GM12878 (cell line): ENCODE results near the gene ANKRD42. TPM values are rescaled to one million over a fixed set of nuclear protein-coding genes. Genes with fewer than 3 reads are reported as not detected.

ENCODE experiments used
- BCL11A ChIP-seq: IDR thresholded peaks from 2 replicates; pipeline ENCODE4 v1.6.1; 2011; ENCODE audit warnings: low read depth, low read length
- BCL3 ChIP-seq: IDR thresholded peaks from 2 replicates; pipeline ENCODE4 v1.6.1; 2011; ENCODE audit warnings: borderline replicate concordance, low read depth, mild to moderate bottlenecking, moderate library complexity, low read length; ENCODE audit not compliant: insufficient read depth, poor library complexity, severe bottlenecking
- DPF2 ChIP-seq: fragments of 450-650 bp; IDR thresholded peaks from 2 replicates; pipeline ENCODE4 v1.6.1; 2017; ENCODE audit warnings: mild to moderate bottlenecking
- E2F4 ChIP-seq: IDR thresholded peaks from 2 replicates; pipeline ENCODE4 v1.6.1; 2012; ENCODE audit warnings: low read depth, low read length, improper control_type of control experiment
- EP300 ChIP-seq, 2 experiments: fragments of 150-350 bp in 1 of 2; IDR thresholded peaks; 2 replicates each; pipeline ENCODE4 v1.6.1; 2011 to 2012; ENCODE audit warnings: low read depth in 2 of 2, low read length in 2 of 2, borderline replicate concordance in 1 of 2, improper control_type of control experiment in 1 of 2, inconsistent platforms in 1 of 2; ENCODE audit not compliant: control insufficient read depth in 1 of 2
- HCFC1 ChIP-seq: fragments of 150-350 bp; IDR thresholded peaks from 2 replicates; pipeline ENCODE4 v1.6.1; 2014; ENCODE audit warnings: low read length
- IRF5 ChIP-seq: fragments of 450-650 bp; IDR thresholded peaks from 2 replicates; pipeline ENCODE4 v1.6.1; 2017; ENCODE audit warnings: borderline replicate concordance
- MEF2B ChIP-seq: fragments of 450-650 bp; IDR thresholded peaks from 2 replicates; pipeline ENCODE4 v1.6.1; 2018; ENCODE audit warnings: mild to moderate bottlenecking, moderate library complexity; ENCODE audit not compliant: partially characterized antibody, poor library complexity, severe bottlenecking
- MYB ChIP-seq: fragments of 150-350 bp; IDR thresholded peaks from 2 replicates; pipeline ENCODE4 v1.6.1; 2014; ENCODE audit warnings: mild to moderate bottlenecking, low read depth, low read length, borderline replicate concordance
- NBN ChIP-seq: fragments of 450-650 bp; IDR thresholded peaks from 2 replicates; pipeline ENCODE4 v1.6.1; 2016
- NR2C1 ChIP-seq: fragments of 450-650 bp; IDR thresholded peaks from 2 replicates; pipeline ENCODE4 v1.6.1; 2017; ENCODE audit warnings: antibody characterized with exemption, mild to moderate bottlenecking, moderate library complexity
- PAX5 ChIP-seq: IDR thresholded peaks from 2 replicates; pipeline ENCODE4 v1.6.1; 2011; ENCODE audit warnings: low read depth, low read length, borderline replicate concordance
- SIN3A ChIP-seq: IDR thresholded peaks from 2 replicates; pipeline ENCODE4 v1.6.1; 2012; ENCODE audit warnings: low read depth, low read length, improper control_type of control experiment
- SMC3 ChIP-seq: IDR thresholded peaks from 2 replicates; pipeline ENCODE4 v1.6.1; 2011; ENCODE audit warnings: low read length, improper control_type of control experiment, borderline replicate concordance
- SP1 ChIP-seq: IDR thresholded peaks from one replicate; pipeline ENCODE4 v1.6.1; 2011; ENCODE audit warnings: low read depth, low read length
- SPI1 ChIP-seq: IDR thresholded peaks from 2 replicates; pipeline ENCODE4 v1.6.1; 2011; ENCODE audit warnings: low read depth, mild to moderate bottlenecking, low read length, moderate library complexity, borderline replicate concordance; ENCODE audit not compliant: insufficient read depth
- SUPT20H ChIP-seq: IDR thresholded peaks from 2 replicates; pipeline ENCODE4 v1.6.1; 2011; ENCODE audit warnings: low read depth, mild to moderate bottlenecking, low read length, moderate library complexity, borderline replicate concordance; ENCODE audit not compliant: control insufficient read depth
- TARDBP ChIP-seq: IDR thresholded peaks from 2 replicates; pipeline ENCODE4 v1.6.1; 2016; ENCODE audit warnings: borderline replicate concordance
- ZBTB40 ChIP-seq: fragments of 450-650 bp; IDR thresholded peaks from 2 replicates; pipeline ENCODE4 v1.6.1; 2016; ENCODE audit warnings: mild to moderate bottlenecking, moderate library complexity, borderline replicate concordance
- polyA plus RNA-seq, 11 experiments: library from polyadenylated mRNA; depleted of rRNA in 4 of 11; unstranded in 6 of 11; stranded (reverse) in 5 of 11; fragments of >200 nt; fragmentation: Nextera tagmentation in 4 of 11; fragmentation: Illumina TruSeq in 1 of 11; extraction: Ambion mirVana in 4 of 11; extraction: Trizol in 1 of 11; gene quantifications; 1 replicate in 1 of 11; 2 replicates in 10 of 11; pipeline versions ENCODE4 v1.2.1 to v1.2.3, GENCODE V29; 2011 to 2016; ENCODE audit warnings: inconsistent platforms in 2 of 11, missing spikeins in 2 of 11, low read depth in 1 of 11
- total RNA-seq, 4 experiments: library from RNA; depleted of rRNA in 3 of 4; stranded (reverse); fragments of >200 nt in 3 of 4; fragmentation: Illumina TruSeq in 1 of 4; extraction: Trizol in 1 of 4; gene quantifications; 2 replicates each; pipeline versions ENCODE4 v1.2.1 to v1.2.3, GENCODE V29; 2013 to 2021

ANKRD42 gene
- total and polyA plus RNA-seq, 10 of the 15 experiments (the other 5 are each of a cell fraction or from before 2014, with no cell fraction given): 0.68 to 3.2 (median 2.0) TPM

GRCh38 chr11:83285771-83286528 is 92.4 kb downstream of the ANKRD42 start, which contains the start of gene CCDC90B (continued):
- 0 out of 4 replicates have a peak, but pooled peaks of 1 of the 2 experiments have one; percentile 42 for TF ChIP-seq EP300 (IDR thresholded peaks at IDR 0.05; ENCODE audit: borderline replicate concordance in 1 of 2, control insufficient read depth in 1 of 2, low read depth in 2 of 2, low read length in 2 of 2)
- no peak for TF ChIP-seq SP1
- TF ChIP-seq DPF2: peak; percentile 77
- 0 out of 2 replicates have a peak, but pooled peaks have one; percentile 15 for TF ChIP-seq MYB
- peak; percentile 85; the same call in 1 of the 2 replicates for TF ChIP-seq ZBTB40
- TF ChIP-seq BCL11A: no peak
- TF ChIP-seq MEF2B: peak; percentile 71
- peak; percentile 76 for TF ChIP-seq NR2C1
- peak; percentile 48; the same call in 1 of the 2 replicates for TF ChIP-seq E2F4
- no peak for TF ChIP-seq SMC3
- TF ChIP-seq HCFC1: peak; percentile 90
- no peak for TF ChIP-seq SUPT20H
- peak; percentile 89 for TF ChIP-seq TARDBP
- TF ChIP-seq SPI1: no peak
- TF ChIP-seq IRF5: no peak
- TF ChIP-seq BCL3: peak; percentile 11
- TF ChIP-seq SIN3A: peak; percentile 79; the same call in 1 of the 2 replicates
- peak; percentile 97 for TF ChIP-seq NBN
- peak; percentile 71; the same call in 1 of the 2 replicates for TF ChIP-seq PAX5
